DOHH2 (cell line): ENCODE measurements around the gene MAP2.

Experiments
- H3F3A ChIP-seq: fragments of 200-600 bp; sonication (generic), shearing (Covaris generic); 2 replicates; pipeline ENCODE4 v1.6.0; 2016; ENCODE audit warnings: antibody characterized with exemption, mild to moderate bottlenecking; ENCODE audit not compliant: control insufficient read depth, insufficient read depth
- H3K27ac ChIP-seq: fragments of 200-600 bp; sonication (generic); 2 replicates; pipeline ENCODE4 v1.5.1; 2014; ENCODE audit warnings: low read depth, mild to moderate bottlenecking, low read length, moderate library complexity
- H3K27me3 ChIP-seq: fragments of 200-600 bp; sonication (generic); 2 replicates; pipeline ENCODE4 v1.6.1; 2014; ENCODE audit warnings: mild to moderate bottlenecking, low read length, mixed read lengths; ENCODE audit not compliant: control insufficient read depth
- H3K36me3 ChIP-seq: fragments of 200-600 bp; sonication (generic); 2 replicates; pipeline ENCODE4 v1.6.1; 2014; ENCODE audit warnings: mild to moderate bottlenecking, low read length, moderate library complexity, mixed read lengths; ENCODE audit not compliant: control insufficient read depth
- H3K4me1 ChIP-seq: fragments of 200-600 bp; sonication (generic); 2 replicates; pipeline ENCODE4 v1.6.1; 2014; ENCODE audit warnings: mild to moderate bottlenecking, low read length, mixed read lengths; ENCODE audit not compliant: control insufficient read depth
- H3K4me2 ChIP-seq: fragments of 200-600 bp; sonication (generic); 2 replicates; pipeline ENCODE4 v1.6.0; 2014; ENCODE audit warnings: mild to moderate bottlenecking, low read length, moderate library complexity
- H3K4me3 ChIP-seq: fragments of 200-600 bp; sonication (generic); 2 replicates; pipeline ENCODE4 v1.5.1; 2014; ENCODE audit warnings: mild to moderate bottlenecking, low read length, mixed read lengths
- H3K79me2 ChIP-seq: fragments of 200-600 bp; sonication (generic); 2 replicates; pipeline ENCODE4 v1.6.1; 2014; ENCODE audit warnings: mild to moderate bottlenecking, low read length, mixed read lengths; ENCODE audit not compliant: control insufficient read depth
- H3K9me2 ChIP-seq: fragments of 200-600 bp; sonication (generic); replicated peaks from 2 replicates; pipeline ENCODE4 v1.6.1; 2014; ENCODE audit warnings: mild to moderate bottlenecking, low read length, mixed read lengths; ENCODE audit not compliant: control insufficient read depth
- H3K9me3 ChIP-seq: fragments of 200-600 bp; sonication (generic); 2 replicates; pipeline ENCODE4 v1.6.1; 2014; ENCODE audit warnings: antibody characterized with exemption, low read length, mixed read lengths; ENCODE audit not compliant: control insufficient read depth, insufficient read depth
- H4K20me1 ChIP-seq: fragments of 200-600 bp; sonication (generic); 2 replicates; pipeline ENCODE4 v1.6.0; 2014; ENCODE audit warnings: low read depth, mild to moderate bottlenecking, antibody characterized with exemption, low read length, moderate library complexity; ENCODE audit not compliant: control insufficient read depth, insufficient read depth
- CTCF ChIP-seq: fragments of 200-600 bp; sonication (generic); IDR thresholded peaks from one replicate; pipeline ENCODE4 v1.5.1; 2014; ENCODE audit warnings: antibody characterized with exemption, mild to moderate bottlenecking, low read depth, low read length; ENCODE audit not compliant: poor library complexity, severe bottlenecking
- EZH2phosphoT487 ChIP-seq: fragments of 200-600 bp; sonication (generic); IDR thresholded peaks from 2 replicates; pipeline ENCODE4 v1.6.1; 2017; ENCODE audit warnings: borderline replicate concordance, mild to moderate bottlenecking, antibody characterized with exemption, low read length, moderate library complexity, mixed read lengths

The MAP2 gene

DNA sequence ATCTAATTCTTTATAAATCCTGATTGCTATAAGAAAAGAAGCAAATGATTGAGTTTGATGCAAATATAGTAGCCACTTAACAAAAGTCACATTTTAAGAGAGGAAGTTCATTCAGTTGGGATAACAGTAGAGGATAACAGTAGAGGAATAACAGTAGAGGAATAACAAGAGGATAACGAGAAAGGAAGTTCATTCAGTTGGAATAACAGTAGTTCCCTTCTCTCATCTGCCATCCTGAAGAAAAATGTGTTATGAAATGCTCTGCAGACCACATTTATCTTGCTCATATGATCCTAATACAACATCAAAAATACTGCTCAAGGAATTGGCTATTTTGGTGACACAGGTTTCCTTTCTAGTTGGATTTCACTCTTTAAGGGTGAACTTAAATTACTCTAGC lies 242.4 kb downstream of the MAP2 start:
- Histone ChIP-seq H3K4me3 (no peak overlapping the region), H3K36me3 (no peaks in the 10 kb centered on the region), H3K9me2 (no peaks in the 10 kb centered on the region), H3K27me3 (no peaks in the 10 kb centered on the region), H4K20me1 (no peaks in the 10 kb centered on the region), H3K27ac (no peak overlapping the region), H3K4me1 (no peaks in the 10 kb centered on the region), H3F3A (no peaks in the 10 kb centered on the region), H3K4me2 (no peak overlapping the region), H3K79me2 (no peaks in the 10 kb centered on the region), H3K9me3 (no peaks in the 10 kb centered on the region)
- no peak for TF ChIP-seq CTCF
- TF ChIP-seq EZH2phosphoT487 = no peak

- TF ChIP-seq EZH2phosphoT487 (no peak), CTCF (no peak)
- no peaks in the 10 kb centered on the region for H3K36me3 ChIP-seq
These were observed 247.3 kb downstream of the MAP2 start for GRCh38 chr2:209671020-209671680.

GRCh38 chr2:209673811-209674210 lies 250.0 kb downstream of the MAP2 start:
- H3K36me3 ChIP-seq = no peaks in the 10 kb centered on the region
- H4K20me1 ChIP-seq = no peaks in the 10 kb centered on the region
- H3K9me3 ChIP-seq = no peaks in the 10 kb centered on the region
- TF ChIP-seq CTCF (no peak), EZH2phosphoT487 (no peak)
- no peaks in the 10 kb centered on the region for H3K9me2 ChIP-seq
- H3K4me1 ChIP-seq = no peaks in the 10 kb centered on the region
- no peaks in the 10 kb centered on the region for H3K79me2 ChIP-seq
- no peak overlapping the region for H3K4me3 ChIP-seq
- no peaks in the 10 kb centered on the region for H3K27me3 ChIP-seq
- no peak overlapping the region for H3K4me2 ChIP-seq
- no peaks in the 10 kb centered on the region for H3F3A ChIP-seq
- no peak overlapping the region for H3K27ac ChIP-seq

More at GRCh38 chr2:209671020-209671680, 247.3 kb downstream of the MAP2 start:
- Histone ChIP-seq H3K27ac (no peak overlapping the region), H3K9me2 (no peaks in the 10 kb centered on the region), H3K9me3 (no peaks in the 10 kb centered on the region), H3K4me2 (no peak overlapping the region), H3K79me2 (no peaks in the 10 kb centered on the region), H3F3A (no peaks in the 10 kb centered on the region), H3K27me3 (no peaks in the 10 kb centered on the region), H3K4me1 (no peaks in the 10 kb centered on the region), H4K20me1 (no peaks in the 10 kb centered on the region), H3K4me3 (no peak overlapping the region)
